NOMO-1 treated with dmso at 0.1 percent for 144 hours (cell line): ENCODE data around the gene RNF13.
"Not testable (repeated sequence)": the region's sequence is repeated elsewhere in the genome, so short reads cannot be mapped to it uniquely, and the experiment has no call there.

Source experiments
- DNase-seq: peaks from one replicate; lab custom pipeline; 2025; ENCODE audit not compliant: unreplicated experiment; lab: John Stamatoyannopoulos, UW

Gene RNF13

GRCh38 chr3:149949181-149949580, 136.2 kb downstream of the RNF13 start:
- no peak for DNase-seq

DNA sequence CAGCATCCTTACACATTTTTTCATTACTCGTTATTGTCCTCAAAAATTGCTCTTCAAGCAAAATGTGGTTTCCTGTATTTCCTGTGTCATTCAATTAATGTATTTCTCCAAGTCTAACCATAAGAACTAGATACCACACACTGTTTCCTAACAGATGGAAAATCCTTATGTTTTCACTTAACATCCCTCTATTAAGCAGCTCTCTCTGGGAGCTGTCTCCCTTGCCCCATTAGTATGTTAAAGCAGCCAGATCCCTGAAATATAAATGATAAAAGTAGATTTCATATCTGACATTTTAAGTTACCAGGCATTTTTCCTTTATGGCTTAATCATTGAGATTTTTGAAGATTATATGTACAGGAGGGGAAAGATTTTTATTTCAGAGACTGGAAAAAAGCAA, 141.8 kb downstream of the RNF13 start:
- DNase-seq: no peak

DNA sequence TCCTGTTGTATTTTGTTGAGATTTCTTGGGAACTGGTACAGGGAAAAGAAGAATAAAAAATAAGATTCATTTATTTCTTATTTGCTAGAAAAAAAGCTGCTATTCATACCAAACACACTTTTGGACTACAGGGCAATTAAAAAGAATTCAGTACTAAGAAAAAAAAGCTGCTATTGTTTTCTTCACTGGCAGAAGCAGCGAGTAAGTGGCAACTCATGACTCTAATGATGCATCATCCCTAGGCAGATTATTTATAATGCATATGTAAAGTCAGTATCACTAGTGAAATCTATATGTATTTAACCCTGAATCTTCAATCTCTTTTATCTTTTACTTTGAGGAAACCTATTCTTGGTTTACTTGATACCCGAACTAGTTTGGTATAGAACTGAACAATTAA, 142.4 kb downstream of the RNF13 start:
- DNase-seq: no peak

DNA sequence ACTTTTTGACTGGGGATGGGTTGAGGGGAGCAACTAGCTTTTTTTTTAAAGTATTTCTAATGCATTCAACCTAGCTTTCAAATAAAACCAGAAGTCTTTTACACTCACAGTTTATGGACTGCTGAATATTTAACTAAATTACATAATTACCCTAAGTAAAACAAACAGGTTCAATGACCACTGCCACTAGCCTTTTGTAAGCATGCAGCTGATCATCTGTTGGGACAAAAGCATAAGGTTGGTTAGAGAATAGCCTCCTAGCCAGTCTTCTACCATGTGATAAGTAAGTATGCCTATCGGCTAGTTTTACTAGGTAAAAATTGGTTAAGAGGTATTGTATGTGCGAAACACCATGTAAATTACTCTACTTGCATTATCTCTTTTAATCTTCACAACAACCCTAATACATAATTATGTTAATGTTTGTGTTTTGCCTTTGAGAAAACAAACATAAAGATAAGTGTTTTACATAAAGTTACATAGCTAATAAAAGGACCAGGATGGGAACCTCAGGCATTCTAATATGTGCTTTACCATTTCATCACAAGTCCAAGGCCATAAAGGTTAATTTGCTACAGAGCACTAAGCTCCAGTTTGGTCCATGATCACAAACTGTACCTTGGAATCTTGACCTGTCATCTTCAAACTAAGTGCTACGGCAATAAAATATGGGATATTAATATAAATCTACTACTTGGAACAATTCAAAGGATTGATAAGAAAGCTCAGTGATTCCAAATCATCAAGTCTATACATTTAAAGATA, 144.5 kb downstream of the RNF13 start:
- DNase-seq: no peak

GRCh38 chr3:149958171-149958796, 145.3 kb downstream of the RNF13 start:
- no peak for DNase-seq

DNA sequence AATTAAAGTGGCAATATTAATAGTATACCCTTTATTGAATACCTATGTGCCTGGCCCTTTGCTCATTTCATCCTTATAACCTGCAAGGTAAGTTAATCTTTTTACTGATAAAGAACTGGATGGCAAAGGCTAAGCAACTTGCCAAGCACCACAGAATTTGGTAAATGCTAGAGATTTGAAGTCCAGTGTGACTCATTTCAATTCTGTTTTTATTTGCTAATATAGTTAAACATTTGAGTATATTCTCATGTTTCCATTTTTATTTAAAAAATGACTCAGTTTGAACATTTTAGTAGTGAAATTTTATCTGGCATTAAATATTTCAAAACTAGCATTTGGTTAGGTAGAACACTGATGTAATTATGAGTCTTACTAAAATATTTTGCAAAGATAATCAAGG, 146.4 kb downstream of the RNF13 start:
- no peak for DNase-seq

DNA sequence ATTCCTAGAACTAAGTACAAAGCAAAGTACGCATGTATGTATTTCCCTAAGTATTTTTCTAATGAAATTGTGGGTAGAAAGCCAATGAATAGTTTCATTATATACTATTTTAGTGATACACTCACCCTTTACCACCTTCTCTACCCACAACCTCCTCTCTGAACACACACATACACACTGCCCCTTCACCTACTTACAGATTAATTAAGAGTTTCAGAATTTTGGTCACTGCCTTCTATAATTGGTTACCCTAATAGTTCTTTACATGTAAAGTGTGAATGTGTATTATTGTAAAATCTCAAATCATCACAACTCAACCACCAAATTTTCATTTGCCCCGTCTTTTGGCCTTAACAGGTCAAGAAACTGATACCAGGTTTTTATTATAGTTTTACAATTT, 150.5 kb downstream of the RNF13 start:
- DNase-seq: no peak

- DNase-seq: no peak
Observed at GRCh38 chr3:149964291-149964690, 151.3 kb downstream of the RNF13 start.

- no peak for DNase-seq
Observed at GRCh38 chr3:149965278-149965677, 152.3 kb downstream of the RNF13 start.

DNA sequence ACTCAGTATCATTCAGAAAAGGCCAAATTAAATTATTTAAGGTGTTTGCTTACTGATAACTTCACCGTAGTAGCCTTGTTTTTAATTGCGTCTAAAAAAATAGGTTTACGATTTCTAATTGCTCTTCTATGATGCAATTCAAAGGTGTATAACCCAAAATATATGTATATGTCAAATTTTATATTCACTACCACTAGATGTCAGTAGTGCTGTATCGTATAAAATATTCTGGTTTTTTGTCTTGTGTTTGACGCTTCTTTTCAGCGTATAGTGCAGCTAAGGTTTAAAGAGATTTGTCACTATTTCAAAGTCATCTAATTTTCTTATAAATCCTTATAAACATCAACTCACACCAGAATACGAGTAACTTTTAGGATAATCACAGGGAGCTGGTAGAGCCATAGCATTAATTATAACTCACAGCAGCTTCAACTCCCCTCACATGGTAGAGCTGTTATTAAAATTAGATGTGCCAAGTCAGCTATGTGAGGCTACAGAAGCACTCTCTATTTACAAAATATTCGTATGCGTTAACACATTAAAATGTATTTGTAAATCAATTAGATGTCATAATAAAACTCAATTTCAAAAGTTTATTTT, 154.2 kb downstream of the RNF13 start:
- peak; percentile 26 for DNase-seq

GRCh38 chr3:149968216-149968615, 155.2 kb downstream of the RNF13 start:
- no peak for DNase-seq

GRCh38 chr3:149969110-149969939, 156.3 kb downstream of the RNF13 start:
- DNase-seq: no peak

- DNase-seq: no peak
Observed at GRCh38 chr3:149969940-149970715, 157.1 kb downstream of the RNF13 start.

DNA sequence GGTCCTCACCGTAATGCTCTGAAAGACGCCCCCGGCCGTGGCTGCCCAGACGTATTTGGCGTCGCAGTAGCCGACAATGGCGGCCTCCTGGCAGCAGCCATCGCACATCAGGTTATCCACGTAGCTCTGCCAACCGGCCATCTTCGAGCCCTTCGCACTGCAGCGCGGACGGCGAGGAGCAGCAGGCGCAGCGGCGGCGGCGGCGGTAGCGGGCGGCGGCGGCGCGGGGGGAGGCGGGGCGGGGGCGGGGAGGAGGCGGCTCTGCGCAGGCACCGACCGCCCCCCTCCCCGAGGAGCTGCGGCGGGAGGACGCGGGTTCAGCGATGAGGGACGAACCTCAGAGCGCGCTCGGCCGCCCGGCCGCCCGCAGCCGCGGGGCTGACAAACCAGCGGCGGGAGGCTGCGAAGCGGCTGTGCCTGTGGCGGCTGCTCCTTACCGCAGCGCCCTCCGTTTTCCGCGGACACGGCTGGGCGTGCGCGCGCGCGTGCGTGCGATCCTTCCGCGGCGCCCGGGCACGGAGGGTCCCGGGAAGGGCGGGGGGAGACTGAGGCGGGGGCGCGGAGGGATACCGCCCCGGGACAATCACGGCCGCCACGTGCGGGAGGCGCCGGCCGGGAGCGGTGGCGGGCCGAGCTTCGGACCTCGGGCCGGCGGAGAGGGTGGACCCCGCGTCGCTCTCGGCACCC, 157.8 kb downstream of the RNF13 start, which contains the start of gene PFN2:
Gene PFN2 (minus strand): TSS at position 180 of the 687 bp plus-strand sequence. CDS start 39 bp downstream, at position 141.
- no peak for DNase-seq

- no peak for DNase-seq
Observed at GRCh38 chr3:149971403-149972075, 158.5 kb downstream of the RNF13 start.

DNA sequence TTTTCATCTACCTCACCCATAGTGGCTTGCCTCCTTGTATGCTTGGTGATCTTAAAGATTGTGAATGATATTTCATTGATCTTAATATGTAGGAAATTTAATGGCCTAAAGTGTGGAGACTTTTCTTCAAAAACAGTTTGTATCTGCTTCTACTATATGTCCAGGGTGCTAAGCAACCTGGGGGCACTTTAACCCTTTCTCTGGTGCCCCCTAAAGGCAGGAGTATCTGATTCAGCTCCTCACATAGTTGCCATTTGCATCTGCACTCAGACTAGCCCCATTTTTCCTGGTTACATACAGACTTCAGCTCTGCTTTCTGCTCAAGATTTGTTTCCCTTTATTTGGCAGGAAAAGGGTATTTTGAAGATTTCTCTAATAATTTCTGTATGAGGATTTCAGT, 162.9 kb downstream of the RNF13 start:
- no peak for DNase-seq

GRCh38 chr3:149977386-149977785, 164.4 kb downstream of the RNF13 start:
- DNase-seq: no peak

DNA sequence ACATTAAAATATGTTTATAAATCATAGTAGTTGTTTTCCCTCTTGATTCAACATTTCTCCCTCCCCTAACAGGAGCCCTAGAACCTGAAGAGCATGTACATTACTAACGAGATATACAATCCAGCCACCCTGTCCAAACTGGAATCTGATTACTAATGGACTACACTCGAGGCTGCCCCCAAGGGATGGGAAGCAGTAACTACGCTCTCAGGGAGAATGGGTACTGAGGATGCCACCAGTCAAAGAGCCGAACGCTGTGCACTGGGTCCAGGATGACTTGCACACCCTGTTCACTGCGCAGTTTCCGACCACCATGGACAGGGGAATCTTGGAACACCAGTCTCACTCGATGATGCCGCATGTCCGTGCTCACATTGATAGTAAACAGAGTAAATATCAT, 169.0 kb downstream of the RNF13 start:
- not testable (repeated sequence) for DNase-seq

DNA sequence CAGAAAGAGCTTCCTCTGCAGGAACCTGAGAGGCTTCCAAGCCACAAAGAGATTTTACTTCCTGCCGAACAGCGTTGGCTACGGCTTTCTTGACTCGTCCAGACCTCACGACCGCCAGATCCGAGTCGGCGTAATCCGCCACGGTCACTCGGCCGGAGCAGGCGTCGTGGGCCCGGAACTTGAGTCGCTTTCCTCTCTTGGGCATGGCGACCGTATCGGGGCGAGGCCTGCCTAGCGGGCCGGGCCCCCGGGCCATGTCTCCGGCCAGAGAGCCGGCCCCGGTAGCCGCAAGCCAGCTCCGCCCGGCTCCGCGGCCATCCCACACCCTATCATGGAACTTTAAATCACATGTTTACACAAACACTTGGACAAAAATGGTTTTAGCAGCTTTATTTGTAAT, 170.0 kb downstream of the RNF13 start:
- not testable (repeated sequence) for DNase-seq
